IMR-90 (cell line): ENCODE measurements around the gene IMMP1L. TPM values are rescaled to one million over a fixed set of nuclear protein-coding genes. Genes with fewer than 3 reads are reported as not detected.

Experiments
- ATAC-seq: fragments of 200-7000 bp; cut with Tn5 transposase; 2 replicates; pipeline ENCODE4 v1.9.1; 2020; ENCODE audit warnings: low read depth, mild to moderate bottlenecking, moderate library complexity
- BruUV-seq: library from RNA; stranded (reverse); fragments of 400-500 nt; replicated peaks from 2 replicates; lab custom pipeline; 2021; lab: Mats Ljungman, UMichigan
- CTCF ChIA-PET: fragments of 300-600 bp; formaldehyde crosslinking; extraction: SDS; loops from one replicate; lab custom pipeline; 2021; ENCODE audit warnings: antibody characterized with exemption; lab: Yijun Ruan, JAX
- POLR2A ChIA-PET: fragments of 300-600 bp; sonication (Branson Sonifier 250); formaldehyde crosslinking; loops from one replicate; lab custom pipeline; 2022; ENCODE audit warnings: antibody characterized with exemption; ENCODE audit not compliant: unreplicated experiment; lab: Charles Lee
- DNase-seq: peaks from one replicate; pipeline ENCODE4 v3.0.0; 2013
- H2AFZ ChIP-seq: replicated peaks from 2 replicates; pipeline ENCODE3; 2013; ENCODE audit warnings: low read length, mild to moderate bottlenecking; ENCODE audit not compliant: poor library complexity
- H2AK5ac ChIP-seq: 2 replicates; pipeline ENCODE4 v1.6.1; 2013; ENCODE audit warnings: low read depth, low read length, inconsistent platforms
- H2AK9ac ChIP-seq: replicated peaks from 2 replicates; pipeline ENCODE3; 2013; ENCODE audit warnings: mild to moderate bottlenecking, low read depth, low read length, moderate library complexity; ENCODE audit not compliant: poor library complexity
- H2BK120ac ChIP-seq: 2 replicates; pipeline ENCODE4 v1.6.1; 2013; ENCODE audit warnings: low read depth, low read length, inconsistent platforms
- H2BK15ac ChIP-seq: 3 replicates; pipeline ENCODE4 v1.6.1; 2013; ENCODE audit warnings: low read depth, low read length, inconsistent platforms
- H2BK20ac ChIP-seq: 2 replicates; pipeline ENCODE4 v1.6.1; 2013; ENCODE audit warnings: low read depth, mild to moderate bottlenecking, inconsistent platforms, low read length, moderate library complexity
- H2BK5ac ChIP-seq: 2 replicates; pipeline ENCODE4 v1.6.1; 2013; ENCODE audit warnings: mild to moderate bottlenecking, low read depth, low read length, inconsistent platforms; ENCODE audit not compliant: poor library complexity, severe bottlenecking
- H3K14ac ChIP-seq: replicated peaks from 2 replicates; pipeline ENCODE4 v1.6.1; 2013; ENCODE audit warnings: low read depth, low read length, inconsistent platforms
- H3K18ac ChIP-seq: 2 replicates; pipeline ENCODE4 v1.6.1; 2013; ENCODE audit warnings: low read depth, low read length, control low read depth
- H3K23ac ChIP-seq: 2 replicates; pipeline ENCODE4 v1.6.1; 2013; ENCODE audit warnings: low read depth, low read length, inconsistent platforms
- H3K27ac ChIP-seq: 2 replicates; pipeline ENCODE4 v1.5.1; 2013; ENCODE audit warnings: mild to moderate bottlenecking, control low read depth, low read length; ENCODE audit not compliant: insufficient read depth
- H3K27me3 ChIP-seq: 2 replicates; pipeline ENCODE4 v1.6.1; 2013; ENCODE audit warnings: low read length; ENCODE audit not compliant: control insufficient read depth, insufficient read depth
- H3K36me3 ChIP-seq: 2 replicates; pipeline ENCODE4 v1.6.1; 2013; ENCODE audit warnings: low read length, mixed read lengths; ENCODE audit not compliant: control insufficient read depth, insufficient read depth
- H3K4ac ChIP-seq: 2 replicates; pipeline ENCODE4 v1.6.1; 2013; ENCODE audit warnings: low read depth, low read length, inconsistent platforms
- H3K4me1 ChIP-seq: 2 replicates; pipeline ENCODE4 v1.6.1; 2013; ENCODE audit warnings: low read length, mixed read lengths; ENCODE audit not compliant: control insufficient read depth, insufficient read depth
- H3K4me2 ChIP-seq: 2 replicates; pipeline ENCODE4 v1.6.1; 2013; ENCODE audit warnings: low read depth, mild to moderate bottlenecking, control low read depth, low read length, moderate library complexity
- H3K4me3 ChIP-seq: 2 replicates; pipeline ENCODE4 v1.5.1; 2013; ENCODE audit warnings: low read depth, mild to moderate bottlenecking, control low read depth, low read length, moderate library complexity; ENCODE audit not compliant: insufficient read depth
- H3K56ac ChIP-seq: 2 replicates; pipeline ENCODE4 v1.6.1; 2013; ENCODE audit warnings: low read length, inconsistent platforms; ENCODE audit not compliant: insufficient read depth; ENCODE audit errors: extremely low read depth
- H3K79me1 ChIP-seq, 2 experiments: 2 replicates each; pipeline ENCODE4 v1.6.1; 2013; ENCODE audit warnings: low read length in 2 of 2, inconsistent platforms in 1 of 2, low read depth in 1 of 2
- H3K9ac ChIP-seq: 2 replicates; pipeline ENCODE4 v1.6.1; 2013; ENCODE audit warnings: low read depth, low read length, control low read depth
- H3K9me1 ChIP-seq: 2 replicates; pipeline ENCODE4 v1.6.1; 2013; ENCODE audit warnings: low read length, inconsistent platforms; ENCODE audit not compliant: insufficient read depth
- H3K9me3 ChIP-seq: 2 replicates; pipeline ENCODE4 v1.6.1; 2013; ENCODE audit warnings: low read length; ENCODE audit not compliant: control insufficient read depth, insufficient read depth
- H4K20me1 ChIP-seq: 2 replicates; pipeline ENCODE4 v1.6.1; 2013; ENCODE audit warnings: low read length, inconsistent platforms; ENCODE audit not compliant: insufficient read depth
- H4K5ac ChIP-seq: 2 replicates; pipeline ENCODE4 v1.6.1; 2013; ENCODE audit warnings: mild to moderate bottlenecking, low read depth, low read length, control low read depth
- H4K8ac ChIP-seq, 2 experiments: 2 replicates each; pipeline ENCODE4 v1.6.1; 2013; ENCODE audit warnings: low read depth in 2 of 2, low read length in 2 of 2, control low read depth in 1 of 2, inconsistent platforms in 1 of 2
- H4K91ac ChIP-seq: 2 replicates; pipeline ENCODE4 v1.6.1; 2013; ENCODE audit warnings: low read depth, low read length, inconsistent platforms; ENCODE audit not compliant: insufficient read depth
- BHLHE40 ChIP-seq: fragments of 150-350 bp; IDR thresholded peaks from 2 replicates; pipeline ENCODE4 v1.6.1; 2016; ENCODE audit warnings: mild to moderate bottlenecking, low read depth, low read length
- CEBPB ChIP-seq: IDR thresholded peaks from 2 replicates; pipeline ENCODE4 v1.6.1; 2012; ENCODE audit warnings: low read depth, low read length, improper control_type of control experiment
- CHD1 ChIP-seq: IDR thresholded peaks from 2 replicates; pipeline ENCODE4 v1.6.1; 2012; ENCODE audit warnings: low read depth, low read length, improper control_type of control experiment
- FOS ChIP-seq: fragments of 150-350 bp; IDR thresholded peaks from 2 replicates; pipeline ENCODE4 v1.6.1; 2016; ENCODE audit warnings: low read depth, low read length
- MAFK ChIP-seq: IDR thresholded peaks from 2 replicates; pipeline ENCODE4 v1.6.1; 2012; ENCODE audit warnings: low read depth, low read length, improper control_type of control experiment
- MAZ ChIP-seq: IDR thresholded peaks from 2 replicates; pipeline ENCODE4 v1.6.1; 2012; ENCODE audit warnings: low read depth, mild to moderate bottlenecking, low read length, improper control_type of control experiment, moderate library complexity, borderline replicate concordance
- MXI1 ChIP-seq: IDR thresholded peaks from 2 replicates; pipeline ENCODE4 v1.6.1; 2012; ENCODE audit warnings: low read depth, mild to moderate bottlenecking, low read length, moderate library complexity, borderline replicate concordance
- NFE2L2 ChIP-seq: fragments of 150-350 bp; IDR thresholded peaks from 2 replicates; pipeline ENCODE4 v1.6.1; 2016; ENCODE audit warnings: low read depth, mild to moderate bottlenecking, low read length
- POLR2A ChIP-seq: IDR thresholded peaks from 2 replicates; pipeline ENCODE4 v1.6.1; 2012; ENCODE audit warnings: mild to moderate bottlenecking, low read depth, low read length
- RAD21 ChIP-seq: IDR thresholded peaks from 2 replicates; pipeline ENCODE4 v1.6.1; 2012; ENCODE audit warnings: low read length, improper control_type of control experiment
- RCOR1 ChIP-seq: IDR thresholded peaks from 2 replicates; pipeline ENCODE4 v1.6.1; 2012; ENCODE audit warnings: mild to moderate bottlenecking, low read length, improper control_type of control experiment; ENCODE audit not compliant: insufficient replicate concordance
- RFX5 ChIP-seq: IDR thresholded peaks from 2 replicates; pipeline ENCODE4 v1.8.0; 2012; ENCODE audit warnings: low read depth, mild to moderate bottlenecking, low read length, moderate library complexity
- SMC3 ChIP-seq: fragments of 150-350 bp; IDR thresholded peaks from 2 replicates; pipeline ENCODE4 v1.6.1; 2016; ENCODE audit warnings: low read depth, mild to moderate bottlenecking, antibody characterized with exemption, low read length, moderate library complexity
- dilution Hi-C: fragments of 300-500 bp; cut with HindIII; formaldehyde crosslinking; loops from one replicate; pipeline ENCODE4 v1.14.3; 2018; ENCODE audit warnings: low sequenced_read_pairs; ENCODE audit not compliant: unreplicated experiment
- in situ Hi-C: fragments of 300-500 bp; cut with MboI; formaldehyde crosslinking; loops from 3 replicates; pipeline ENCODE4 v1.14.3; 2019; ENCODE audit warnings: low sequenced_read_pairs, inconsistent platforms, mixed read lengths
- intact Hi-C: fragments of 100-400 bp; cut with micrococcal nuclease; formaldehyde crosslinking; loops from 2 replicates; pipeline ENCODE4 v1.10.0; 2022
- polyA plus RNA-seq, 3 experiments: library from polyadenylated mRNA; depleted of rRNA; stranded (reverse); fragments of >200 nt; gene quantifications; 2 replicates each; pipeline ENCODE4 v1.2.3, GENCODE V29; 2012; ENCODE audit warnings: low replicate concordance in 1 of 3
- total RNA-seq: library from RNA; depleted of rRNA; stranded (reverse); fragments of >200 nt; gene quantifications from 2 replicates; pipeline ENCODE4 v1.2.3, GENCODE V29; 2012
- TF ChIP-seq, protein P1 (sequence below): fragments of 150-350 bp; IDR thresholded peaks from 2 replicates; pipeline ENCODE4 v1.6.1; 2017; ENCODE audit warnings: mild to moderate bottlenecking, antibody characterized with exemption, low read length, low read depth
- TF ChIP-seq, protein P2 (sequence below): conservative IDR thresholded peaks from 2 replicates; pipeline ENCODE4 v1.5.1; 2012; ENCODE audit warnings: mild to moderate bottlenecking, low read depth, low read length, improper control_type of control experiment
- TF ChIP-seq, protein P3 (sequence below): fragments of 150-350 bp; IDR thresholded peaks from 2 replicates; pipeline ENCODE4 v1.6.1; 2016; ENCODE audit warnings: low read depth, mild to moderate bottlenecking, low read length, moderate library complexity, borderline replicate concordance

The IMMP1L gene
- total and polyA plus RNA-seq, 2 of the 4 experiments (the other 2 are of a cell fraction), result 5.0 to 10.7 TPM

DNA sequence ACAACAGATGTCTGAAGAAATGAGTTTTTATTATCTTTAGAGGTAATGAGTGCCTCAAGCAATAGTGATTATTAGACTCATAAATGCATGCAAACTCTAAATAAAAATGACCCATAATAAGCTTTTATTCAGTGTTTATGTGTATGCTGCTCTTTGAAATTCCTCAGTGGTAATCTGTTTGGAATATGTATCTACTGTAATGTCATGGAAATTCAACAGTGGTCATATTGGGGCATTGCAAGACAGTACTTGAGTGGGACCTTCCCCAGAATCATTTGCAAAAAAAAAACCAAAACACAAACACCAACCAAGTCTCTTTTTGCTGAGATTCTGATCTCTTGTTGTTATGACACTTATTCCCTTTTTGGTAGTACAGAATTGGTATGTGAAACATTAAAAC, 104.8 kb downstream of the IMMP1L start:
- H3K23ac ChIP-seq, result no peak overlapping the region
- BruUV-seq, result no TSS peak

More for the DNA sequence above, 104.8 kb downstream of the IMMP1L start:
- no peak overlapping the region for H2BK5ac ChIP-seq
- no peak overlapping the region for H3K18ac ChIP-seq
- no peak overlapping the region for H3K4me2 ChIP-seq
- in situ Hi-C loops, result no loop called here
- H4K5ac ChIP-seq, result no peak overlapping the region
- no peaks in the 10 kb centered on the region for H3K4me1 ChIP-seq
- dilution Hi-C loops, result no loop called here
- H3K4ac ChIP-seq, result no peak overlapping the region
- no peak overlapping the region for H3K27ac ChIP-seq
- no peak overlapping the region for H2AFZ ChIP-seq
- DNase-seq (no peak), ATAC-seq (no peak)
- no peaks in the 10 kb centered on the region for H3K9me3 ChIP-seq
- H4K8ac ChIP-seq, result no peak overlapping the region
- H4K20me1 ChIP-seq, result no peaks in the 10 kb centered on the region
- H3K9ac ChIP-seq, result no peak overlapping the region
- no peak overlapping the region for H3K56ac ChIP-seq
- no peak overlapping the region for H2BK120ac ChIP-seq
- TF ChIP-seq, protein P1, sequence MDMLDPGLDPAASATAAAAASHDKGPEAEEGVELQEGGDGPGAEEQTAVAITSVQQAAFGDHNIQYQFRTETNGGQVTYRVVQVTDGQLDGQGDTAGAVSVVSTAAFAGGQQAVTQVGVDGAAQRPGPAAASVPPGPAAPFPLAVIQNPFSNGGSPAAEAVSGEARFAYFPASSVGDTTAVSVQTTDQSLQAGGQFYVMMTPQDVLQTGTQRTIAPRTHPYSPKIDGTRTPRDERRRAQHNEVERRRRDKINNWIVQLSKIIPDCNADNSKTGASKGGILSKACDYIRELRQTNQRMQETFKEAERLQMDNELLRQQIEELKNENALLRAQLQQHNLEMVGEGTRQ, result no peak
- TF ChIP-seq RAD21 (no peak), CEBPB (no peak), MXI1 (no peak), RFX5 (no peak), MAFK (no peak), CHD1 (no peak), MAZ (no peak), NFE2L2 (no peak), BHLHE40 (no peak), SMC3 (no peak), RCOR1 (no peak), POLR2A (no peak), FOS (no peak)
- TF ChIP-seq, protein P2, sequence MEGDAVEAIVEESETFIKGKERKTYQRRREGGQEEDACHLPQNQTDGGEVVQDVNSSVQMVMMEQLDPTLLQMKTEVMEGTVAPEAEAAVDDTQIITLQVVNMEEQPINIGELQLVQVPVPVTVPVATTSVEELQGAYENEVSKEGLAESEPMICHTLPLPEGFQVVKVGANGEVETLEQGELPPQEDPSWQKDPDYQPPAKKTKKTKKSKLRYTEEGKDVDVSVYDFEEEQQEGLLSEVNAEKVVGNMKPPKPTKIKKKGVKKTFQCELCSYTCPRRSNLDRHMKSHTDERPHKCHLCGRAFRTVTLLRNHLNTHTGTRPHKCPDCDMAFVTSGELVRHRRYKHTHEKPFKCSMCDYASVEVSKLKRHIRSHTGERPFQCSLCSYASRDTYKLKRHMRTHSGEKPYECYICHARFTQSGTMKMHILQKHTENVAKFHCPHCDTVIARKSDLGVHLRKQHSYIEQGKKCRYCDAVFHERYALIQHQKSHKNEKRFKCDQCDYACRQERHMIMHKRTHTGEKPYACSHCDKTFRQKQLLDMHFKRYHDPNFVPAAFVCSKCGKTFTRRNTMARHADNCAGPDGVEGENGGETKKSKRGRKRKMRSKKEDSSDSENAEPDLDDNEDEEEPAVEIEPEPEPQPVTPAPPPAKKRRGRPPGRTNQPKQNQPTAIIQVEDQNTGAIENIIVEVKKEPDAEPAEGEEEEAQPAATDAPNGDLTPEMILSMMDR, result no peak
- TF ChIP-seq, protein P3, sequence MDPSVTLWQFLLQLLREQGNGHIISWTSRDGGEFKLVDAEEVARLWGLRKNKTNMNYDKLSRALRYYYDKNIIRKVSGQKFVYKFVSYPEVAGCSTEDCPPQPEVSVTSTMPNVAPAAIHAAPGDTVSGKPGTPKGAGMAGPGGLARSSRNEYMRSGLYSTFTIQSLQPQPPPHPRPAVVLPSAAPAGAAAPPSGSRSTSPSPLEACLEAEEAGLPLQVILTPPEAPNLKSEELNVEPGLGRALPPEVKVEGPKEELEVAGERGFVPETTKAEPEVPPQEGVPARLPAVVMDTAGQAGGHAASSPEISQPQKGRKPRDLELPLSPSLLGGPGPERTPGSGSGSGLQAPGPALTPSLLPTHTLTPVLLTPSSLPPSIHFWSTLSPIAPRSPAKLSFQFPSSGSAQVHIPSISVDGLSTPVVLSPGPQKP, result no peak
- H2BK20ac ChIP-seq, result no peak overlapping the region
- no peak overlapping the region for H2AK5ac ChIP-seq
- no peak overlapping the region for H2AK9ac ChIP-seq
- H4K91ac ChIP-seq, result no peak overlapping the region
- H3K9me1 ChIP-seq, result no peaks in the 10 kb centered on the region
- ChIA-PET POLR2A (no interaction called here), CTCF (interaction anchor here (0.6 to 1.0 kb wide), 2 partner anchors 140 to 554 kb away, joined by 3 to 5 read pairs; no protein-coding TSS in a partner anchor)
- no peak overlapping the region for H2BK15ac ChIP-seq
- no peaks in the 10 kb centered on the region for H3K27me3 ChIP-seq
- intact Hi-C loops, result no loop called here
- no peaks in the 10 kb centered on the region for H3K36me3 ChIP-seq
- no peak overlapping the region for H3K14ac ChIP-seq
- peaks cover 2 to 3% of the 10 kb centered on the region in 2 experiments; a peak in 1 of 4 replicates for H3K79me1 ChIP-seq
- no peak overlapping the region for H3K4me3 ChIP-seq
